ENCODE results near the gene STAT1.

DNA sequence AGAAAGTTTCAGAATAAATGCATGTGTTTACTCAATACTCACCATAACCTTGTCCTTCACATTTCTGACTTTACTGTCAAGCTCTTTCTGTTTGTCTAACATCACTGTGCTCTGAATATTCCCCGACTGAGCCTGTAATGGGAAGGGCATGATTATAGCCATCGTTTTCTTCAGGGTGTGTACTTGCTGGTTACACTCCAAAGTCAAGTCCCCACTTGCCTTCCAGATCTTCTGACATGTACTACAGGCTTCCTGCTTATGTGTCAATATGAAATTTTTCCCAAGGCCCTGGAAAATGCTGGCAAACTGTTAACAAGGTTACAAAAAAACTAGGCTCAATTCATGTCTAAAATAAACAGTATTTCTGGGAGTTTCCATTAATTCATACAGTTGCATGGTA lies 12.9 kb downstream of the STAT1 start:
- TF ChIP-seq, protein P1, sequence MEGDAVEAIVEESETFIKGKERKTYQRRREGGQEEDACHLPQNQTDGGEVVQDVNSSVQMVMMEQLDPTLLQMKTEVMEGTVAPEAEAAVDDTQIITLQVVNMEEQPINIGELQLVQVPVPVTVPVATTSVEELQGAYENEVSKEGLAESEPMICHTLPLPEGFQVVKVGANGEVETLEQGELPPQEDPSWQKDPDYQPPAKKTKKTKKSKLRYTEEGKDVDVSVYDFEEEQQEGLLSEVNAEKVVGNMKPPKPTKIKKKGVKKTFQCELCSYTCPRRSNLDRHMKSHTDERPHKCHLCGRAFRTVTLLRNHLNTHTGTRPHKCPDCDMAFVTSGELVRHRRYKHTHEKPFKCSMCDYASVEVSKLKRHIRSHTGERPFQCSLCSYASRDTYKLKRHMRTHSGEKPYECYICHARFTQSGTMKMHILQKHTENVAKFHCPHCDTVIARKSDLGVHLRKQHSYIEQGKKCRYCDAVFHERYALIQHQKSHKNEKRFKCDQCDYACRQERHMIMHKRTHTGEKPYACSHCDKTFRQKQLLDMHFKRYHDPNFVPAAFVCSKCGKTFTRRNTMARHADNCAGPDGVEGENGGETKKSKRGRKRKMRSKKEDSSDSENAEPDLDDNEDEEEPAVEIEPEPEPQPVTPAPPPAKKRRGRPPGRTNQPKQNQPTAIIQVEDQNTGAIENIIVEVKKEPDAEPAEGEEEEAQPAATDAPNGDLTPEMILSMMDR (IDR thresholded peaks at IDR 0.05 in 2 of 3, conservative IDR thresholded peaks at IDR 0.05 in 1 of 3; ENCODE audit: borderline replicate concordance in 1 of 3, insufficient read depth in 1 of 3, low read depth in 2 of 3, low read length in 2 of 3) = no peak
- TF ChIP-seq YY1 (IDR thresholded peaks at IDR 0.05; ENCODE audit: extremely low read depth, insufficient replicate concordance, low read depth, low read length) (no peak), EZH2phosphoT487 (IDR thresholded peaks at IDR 0.05; ENCODE audit: borderline replicate concordance) (no peak), POLR2A (IDR thresholded peaks at IDR 0.05; ENCODE audit: borderline replicate concordance, extremely low read depth, insufficient read depth, insufficient read length) (no peak), TCF7L2 (IDR thresholded peaks at IDR 0.05; ENCODE audit: borderline replicate concordance, extremely low read depth, insufficient read depth, insufficient read length) (no peak), SRF (IDR thresholded peaks at IDR 0.05; ENCODE audit: low read depth) (no peak), JUND (IDR thresholded peaks at IDR 0.05) (no peak)
- TF ChIP-seq, protein P2, sequence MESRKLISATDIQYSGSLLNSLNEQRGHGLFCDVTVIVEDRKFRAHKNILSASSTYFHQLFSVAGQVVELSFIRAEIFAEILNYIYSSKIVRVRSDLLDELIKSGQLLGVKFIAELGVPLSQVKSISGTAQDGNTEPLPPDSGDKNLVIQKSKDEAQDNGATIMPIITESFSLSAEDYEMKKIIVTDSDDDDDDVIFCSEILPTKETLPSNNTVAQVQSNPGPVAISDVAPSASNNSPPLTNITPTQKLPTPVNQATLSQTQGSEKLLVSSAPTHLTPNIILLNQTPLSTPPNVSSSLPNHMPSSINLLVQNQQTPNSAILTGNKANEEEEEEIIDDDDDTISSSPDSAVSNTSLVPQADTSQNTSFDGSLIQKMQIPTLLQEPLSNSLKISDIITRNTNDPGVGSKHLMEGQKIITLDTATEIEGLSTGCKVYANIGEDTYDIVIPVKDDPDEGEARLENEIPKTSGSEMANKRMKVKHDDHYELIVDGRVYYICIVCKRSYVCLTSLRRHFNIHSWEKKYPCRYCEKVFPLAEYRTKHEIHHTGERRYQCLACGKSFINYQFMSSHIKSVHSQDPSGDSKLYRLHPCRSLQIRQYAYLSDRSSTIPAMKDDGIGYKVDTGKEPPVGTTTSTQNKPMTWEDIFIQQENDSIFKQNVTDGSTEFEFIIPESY (IDR thresholded peaks at IDR 0.05; ENCODE audit: extremely low read depth, insufficient replicate concordance, low read length) = no peak

Measured in HCT116 (cell line).